Daoy (cell line): ENCODE results near the gene HLA-DPB1. TPM values are rescaled to one million over a fixed set of nuclear protein-coding genes. Genes with fewer than 3 reads are reported as not detected.

Source experiments
- DNase-seq: peaks from one replicate; pipeline ENCODE4 v3.0.0-alpha.2; 2015; ENCODE audit warnings: low read depth
- total RNA-seq: library from RNA; depleted of rRNA; stranded (reverse); fragments of >200 nt; shearing (Covaris generic); gene quantifications from 2 replicates; pipeline ENCODE4 v1.2.3, GENCODE V29; 2014; rRNA removed

The HLA-DPB1 gene
- total RNA-seq, 1 experiment from 2014 or later = 34.6 TPM

GRCh38 chr6:33136310-33136900 is 60.6 kb downstream of the HLA-DPB1 start:
- no peak for DNase-seq

Other genes with a start within 250 kb of the HLA-DPB1 start
- 41.9 and 183 TPM in 2 replicates for gene TAP2, start 237.3 kb upstream of the HLA-DPB1 start, total RNA-seq
- 108 and 133 TPM in 2 replicates for gene PSMB8, start 231.9 kb upstream of the HLA-DPB1 start, total RNA-seq
- gene TAP1, start 222.3 kb upstream of the HLA-DPB1 start, total RNA-seq = 74.7 and 78.8 TPM in 2 replicates
- gene PSMB9, start 221.8 kb upstream of the HLA-DPB1 start, total RNA-seq = 76.5 and 99.3 TPM in 2 replicates
- gene HLA-DMB, start 135.0 kb upstream of the HLA-DPB1 start, total RNA-seq = 0.23 and 3.2 TPM in 2 replicates
- 0.11 and 1.8 TPM in 2 replicates for gene HLA-DMA, start 122.9 kb upstream of the HLA-DPB1 start, total RNA-seq
- gene BRD2, start 107.4 kb upstream of the HLA-DPB1 start, total RNA-seq = 108 and 128 TPM in 2 replicates
- gene HLA-DOA, start 66.4 kb upstream of the HLA-DPB1 start, total RNA-seq = 1.9 TPM in 1 of 2 replicates, not detected in the other
- 4.2 and 13.8 TPM in 2 replicates for gene HLA-DPA1, start 2.3 kb upstream of the HLA-DPB1 start, total RNA-seq
- 1.6 and 5.5 TPM in 2 replicates for gene COL11A2, start 116.5 kb downstream of the HLA-DPB1 start, total RNA-seq
- 21.4 and 27.3 TPM in 2 replicates for gene RXRB, start 124.7 kb downstream of the HLA-DPB1 start, total RNA-seq
- 104 and 121 TPM in 2 replicates for gene SLC39A7, start 124.9 kb downstream of the HLA-DPB1 start, total RNA-seq
- gene HSD17B8, start 128.7 kb downstream of the HLA-DPB1 start, total RNA-seq = 3.3 and 8.2 TPM in 2 replicates
- 43.4 and 44.9 TPM in 2 replicates for gene RING1, start 132.5 kb downstream of the HLA-DPB1 start, total RNA-seq
- gene VPS52, start 195.9 kb downstream of the HLA-DPB1 start, total RNA-seq = 33.4 and 37.4 TPM in 2 replicates
- gene RPS18, start 196.1 kb downstream of the HLA-DPB1 start, total RNA-seq = 5,669 and 7,419 TPM in 2 replicates
- 0.40 and 1.9 TPM in 2 replicates for gene B3GALT4, start 201.1 kb downstream of the HLA-DPB1 start, total RNA-seq
- gene WDR46, start 213.2 kb downstream of the HLA-DPB1 start, total RNA-seq = 286 and 362 TPM in 2 replicates
- 126 and 182 TPM in 2 replicates for gene PFDN6, start 213.6 kb downstream of the HLA-DPB1 start, total RNA-seq
- 16.7 and 19.2 TPM in 2 replicates for gene RGL2, start 223.0 kb downstream of the HLA-DPB1 start, total RNA-seq
- 63.6 and 71.1 TPM in 2 replicates for gene TAPBP, start 238.1 kb downstream of the HLA-DPB1 start, total RNA-seq
- gene ZBTB22, start 241.8 kb downstream of the HLA-DPB1 start, total RNA-seq = 4.9 and 11.2 TPM in 2 replicates
- 77.0 and 83.4 TPM in 2 replicates for gene DAXX, start 247.0 kb downstream of the HLA-DPB1 start, total RNA-seq